HAP-1 (cell line): ENCODE measurements around the gene ATP2C2.

Experiments
- DNase-seq, 2 experiments: peaks; one replicate each; pipeline ENCODE4 v3.0.0-alpha.2; 2016 to 2020; ENCODE audit warnings: low spot score in 2 of 2
- H3K27me3 ChIP-seq: fragments of 250-450 bp; sonication (Bioruptor Pico); 2 replicates; pipeline ENCODE4 v1.5.1; 2020; ENCODE audit warnings: low read depth, mild to moderate bottlenecking, moderate library complexity
- H3K36me3 ChIP-seq: fragments of 250-450 bp; sonication (Bioruptor Pico); replicated peaks from 2 replicates; pipeline ENCODE4 v1.5.1; 2020; ENCODE audit warnings: mild to moderate bottlenecking
- H3K4me1 ChIP-seq: fragments of 250-450 bp; sonication (Bioruptor Pico); 2 replicates; pipeline ENCODE4 v1.5.1; 2020; ENCODE audit warnings: mild to moderate bottlenecking
- H3K4me3 ChIP-seq: fragments of 250-450 bp; sonication (Bioruptor Pico); 2 replicates; pipeline ENCODE4 v1.5.1; 2020; ENCODE audit warnings: mild to moderate bottlenecking, moderate library complexity
- H3K9me3 ChIP-seq: fragments of 250-450 bp; sonication (Bioruptor Pico); 2 replicates; pipeline ENCODE4 v1.5.1; 2020; ENCODE audit warnings: mild to moderate bottlenecking, moderate library complexity
- in situ Hi-C: fragments of 300-500 bp; cut with MboI; formaldehyde crosslinking; loops from 3 replicates; pipeline ENCODE4 v1.14.3; 2020; ENCODE audit warnings: low sequenced_read_pairs, inconsistent platforms, mixed read lengths

Gene ATP2C2

DNA sequence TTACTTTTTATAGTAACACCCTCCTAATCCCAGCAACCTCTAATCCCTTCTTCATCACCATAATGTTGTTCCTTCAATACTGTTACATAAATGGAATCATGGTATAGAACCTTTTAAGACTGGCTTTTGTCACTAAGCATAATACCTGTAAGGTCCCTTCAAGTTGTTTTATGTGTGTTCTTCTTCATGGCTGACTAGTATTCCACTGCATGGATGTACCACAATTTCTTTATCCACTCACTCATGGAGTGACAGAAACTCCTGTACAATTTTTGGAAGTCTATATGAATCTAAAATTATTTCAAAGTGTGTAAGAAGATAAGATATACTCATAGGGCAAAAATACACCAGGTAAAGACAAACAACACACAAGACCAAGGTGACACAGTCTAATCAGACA lies 99.4 kb downstream of the ATP2C2 start:
- H3K27me3 ChIP-seq, result no peaks in the 10 kb centered on the region
- H3K4me1 ChIP-seq, result no peaks in the 10 kb centered on the region
- in situ Hi-C loops, result no loop called here
- peaks cover 9% of the 10 kb centered on the region for H3K9me3 ChIP-seq
- DNase-seq, result no peak
- peaks cover 11% of the 10 kb centered on the region for H3K36me3 ChIP-seq
- no peak overlapping the region for H3K4me3 ChIP-seq

DNA sequence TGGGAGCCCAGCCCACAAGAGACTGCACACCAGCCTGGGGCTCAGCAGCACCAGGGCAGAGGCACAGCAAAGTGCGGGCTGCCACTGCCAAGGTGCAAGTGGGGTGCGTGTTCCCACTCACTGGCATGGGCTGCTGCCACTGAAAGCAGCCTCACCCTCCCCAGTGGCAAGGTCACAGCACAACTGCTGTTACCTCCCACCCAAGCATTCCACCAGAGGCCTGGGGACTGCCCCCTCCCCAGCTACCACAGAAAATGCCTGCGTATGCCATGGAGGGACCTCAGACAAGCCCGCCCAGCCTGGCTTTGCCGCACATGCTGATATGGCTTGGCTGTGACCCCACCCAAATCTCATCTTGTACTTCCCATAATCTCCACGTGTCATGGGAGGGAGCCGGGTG lies 103.0 kb downstream of the ATP2C2 start:
- no peak overlapping the region for H3K4me3 ChIP-seq
- DNase-seq, result no peak
- H3K4me1 ChIP-seq, result peaks cover 4% of the 10 kb centered on the region; the same call in 1 of the 2 replicates
- in situ Hi-C loops, result no loop called here
- H3K9me3 ChIP-seq, result peaks cover 11% of the 10 kb centered on the region
- H3K27me3 ChIP-seq, result no peaks in the 10 kb centered on the region
- H3K36me3 ChIP-seq, result peaks cover 11% of the 10 kb centered on the region

DNA sequence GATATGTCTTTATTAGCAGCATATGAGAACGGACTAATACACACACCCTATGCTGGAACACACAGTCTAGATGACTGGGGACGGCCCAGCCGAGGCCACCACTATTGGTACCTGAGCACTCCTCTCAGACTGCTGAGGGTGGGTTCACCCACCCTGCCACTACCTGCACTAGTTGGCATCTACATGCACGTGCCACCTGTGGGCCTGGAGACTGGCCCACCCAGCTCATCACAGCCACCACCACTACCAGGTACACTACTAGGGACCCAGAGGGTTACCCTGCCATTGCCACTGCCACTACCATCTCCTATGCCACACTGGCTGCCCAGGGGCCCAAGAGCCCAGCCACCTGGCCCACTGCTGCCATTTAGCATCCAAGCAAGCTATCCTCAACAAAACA lies 103.6 kb downstream of the ATP2C2 start:
- in situ Hi-C loops, result no loop called here
- Histone ChIP-seq H3K4me1 (peaks cover 4% of the 10 kb centered on the region; the same call in 1 of the 2 replicates), H3K4me3 (no peak overlapping the region), H3K9me3 (peaks cover 9% of the 10 kb centered on the region), H3K27me3 (no peaks in the 10 kb centered on the region), H3K36me3 (peaks cover 7% of the 10 kb centered on the region)
- DNase-seq, result no peak

- H3K4me1 ChIP-seq, result peaks cover 4% of the 10 kb centered on the region; the same call in 1 of the 2 replicates
- H3K27me3 ChIP-seq, result no peaks in the 10 kb centered on the region
- in situ Hi-C loops, result loop anchor here (5.0 kb wide), 1 partner anchor 188 kb away; no protein-coding TSS in a partner anchor
- no peak overlapping the region for H3K4me3 ChIP-seq
- DNase-seq, result no peak
- peaks cover 3% of the 10 kb centered on the region; the same call in 1 of the 2 replicates for H3K9me3 ChIP-seq
- no peaks in the 10 kb centered on the region; the same call in 1 of the 2 replicates for H3K36me3 ChIP-seq
Observed at GRCh38 chr16:84475643-84476240, 107.4 kb downstream of the ATP2C2 start.

GRCh38 chr16:84476401-84476800 lies 108.1 kb downstream of the ATP2C2 start:
- in situ Hi-C loops, result loop anchor here (5.0 kb wide), 1 partner anchor 189 kb away; no protein-coding TSS in a partner anchor
- no peaks in the 10 kb centered on the region; the same call in 1 of the 2 replicates for H3K36me3 ChIP-seq
- no peaks in the 10 kb centered on the region for H3K27me3 ChIP-seq
- peaks cover 4% of the 10 kb centered on the region; the same call in 1 of the 2 replicates for H3K4me1 ChIP-seq
- no peak for DNase-seq
- no peak overlapping the region for H3K4me3 ChIP-seq
- peaks cover 3% of the 10 kb centered on the region; the same call in 1 of the 2 replicates for H3K9me3 ChIP-seq

- in situ Hi-C loops, result loop anchor here (5.0 kb wide), 1 partner anchor 190 kb away; no protein-coding TSS in a partner anchor
- DNase-seq, result no peak
- H3K4me1 ChIP-seq, result peaks cover 4% of the 10 kb centered on the region; the same call in 1 of the 2 replicates
- no peaks in the 10 kb centered on the region; the same call in 1 of the 2 replicates for H3K36me3 ChIP-seq
- no peak overlapping the region for H3K4me3 ChIP-seq
- H3K27me3 ChIP-seq, result no peaks in the 10 kb centered on the region
- peaks cover 3% of the 10 kb centered on the region; the same call in 1 of the 2 replicates for H3K9me3 ChIP-seq
Observed at GRCh38 chr16:84477661-84478060, 109.3 kb downstream of the ATP2C2 start.

GRCh38 chr16:84478172-84478947 lies 110.0 kb downstream of the ATP2C2 start:
- Histone ChIP-seq H3K36me3 (no peaks in the 10 kb centered on the region; the same call in 1 of the 2 replicates), H3K9me3 (peaks cover 3% of the 10 kb centered on the region; the same call in 1 of the 2 replicates), H3K4me1 (peaks cover 4% of the 10 kb centered on the region; the same call in 1 of the 2 replicates), H3K27me3 (no peaks in the 10 kb centered on the region), H3K4me3 (no peak overlapping the region)
- no peak for DNase-seq
- in situ Hi-C loops, result loop anchor here (5.0 kb wide), 1 partner anchor 191 kb away; no protein-coding TSS in a partner anchor

GRCh38 chr16:84479716-84480450 lies 111.5 kb downstream of the ATP2C2 start:
- no peak for DNase-seq
- in situ Hi-C loops, result loop anchor here (5.0 to 10.0 kb wide), 3 partner anchors 193 to 515 kb away; partner anchors contain the start of gene NECAB2
- peaks cover under 1% of the 10 kb centered on the region; the same call in 1 of the 2 replicates for H3K9me3 ChIP-seq
- H3K4me1 ChIP-seq, result peaks cover 4% of the 10 kb centered on the region; the same call in 1 of the 2 replicates
- H3K36me3 ChIP-seq, result no peaks in the 10 kb centered on the region; the same call in 1 of the 2 replicates
- no peaks in the 10 kb centered on the region for H3K27me3 ChIP-seq
- H3K4me3 ChIP-seq, result no peak overlapping the region

GRCh38 chr16:84481051-84481735 lies 112.9 kb downstream of the ATP2C2 start:
- H3K36me3 ChIP-seq, result no peaks in the 10 kb centered on the region; the same call in 1 of the 2 replicates

GRCh38 chr16:84482001-84482891 lies 113.9 kb downstream of the ATP2C2 start:
- Histone ChIP-seq H3K36me3 (no peaks in the 10 kb centered on the region; the same call in 1 of the 2 replicates), H3K4me1 (no peaks in the 10 kb centered on the region), H3K27me3 (no peaks in the 10 kb centered on the region), H3K4me3 (no peak overlapping the region), H3K9me3 (no peaks in the 10 kb centered on the region)
- DNase-seq, result no peak
- in situ Hi-C loops, result loop anchor here (10.0 kb wide), 2 partner anchors 397 to 517 kb away; partner anchors contain the start of gene NECAB2

More at GRCh38 chr16:84481051-84481735, 112.9 kb downstream of the ATP2C2 start:
- H3K4me3 ChIP-seq, result no peak overlapping the region
- H3K27me3 ChIP-seq, result no peaks in the 10 kb centered on the region
- DNase-seq, result no peak
- in situ Hi-C loops, result loop anchor here (10.0 kb wide), 2 partner anchors 396 to 516 kb away; partner anchors contain the start of gene NECAB2
- no peaks in the 10 kb centered on the region for H3K9me3 ChIP-seq
- no peaks in the 10 kb centered on the region for H3K4me1 ChIP-seq

DNA sequence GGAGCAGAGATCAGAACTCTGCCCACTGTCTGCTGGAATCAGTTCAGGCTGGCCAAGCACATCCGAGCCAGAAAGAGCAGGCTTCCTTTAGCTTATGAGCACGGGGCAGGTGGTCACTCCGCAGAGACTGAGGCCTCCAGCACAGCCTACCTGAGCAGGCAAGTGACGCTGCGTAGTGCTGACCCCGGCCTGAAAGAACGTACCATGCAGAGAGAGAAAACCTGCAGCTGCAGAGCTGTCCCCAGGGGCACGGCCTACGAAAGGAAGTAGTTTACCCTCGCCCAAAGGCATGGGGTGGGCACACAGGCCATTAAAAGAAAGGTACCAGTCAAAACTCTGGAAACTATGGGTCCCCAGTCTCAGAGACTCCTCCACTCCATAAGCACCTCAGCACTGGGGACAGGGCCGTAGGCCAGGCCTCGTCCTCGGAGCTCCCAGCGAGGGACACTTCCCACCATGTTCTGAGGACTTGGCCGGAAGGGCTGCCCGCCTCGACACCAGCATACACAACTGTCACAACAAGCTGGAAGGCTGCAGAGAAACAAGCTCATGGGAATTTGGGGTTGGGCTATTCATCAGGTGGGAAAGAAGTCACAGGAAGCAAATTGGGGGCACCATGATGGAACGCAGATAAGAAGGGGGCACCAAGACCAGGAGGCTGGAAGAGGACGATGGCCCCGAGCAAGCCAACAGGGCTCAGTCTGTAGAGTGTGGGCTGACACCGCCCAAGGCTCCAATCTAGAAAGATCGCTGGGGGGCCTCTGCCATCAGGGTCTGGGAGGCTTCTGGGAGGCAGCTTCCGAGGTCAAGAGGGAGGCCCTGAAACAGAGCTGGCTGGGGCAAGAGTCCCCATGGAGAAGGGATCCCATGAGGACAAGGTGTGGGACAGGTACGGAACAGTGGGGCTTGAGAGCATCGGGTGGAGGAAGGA lies 114.9 kb downstream of the ATP2C2 start:
- Histone ChIP-seq H3K27me3 (no peaks in the 10 kb centered on the region), H3K4me3 (no peak overlapping the region), H3K4me1 (no peaks in the 10 kb centered on the region), H3K9me3 (no peaks in the 10 kb centered on the region), H3K36me3 (no peaks in the 10 kb centered on the region; the same call in 1 of the 2 replicates)
- in situ Hi-C loops, result loop anchor here (10.0 kb wide), 2 partner anchors 398 to 518 kb away; partner anchors contain the start of gene NECAB2
- no peak for DNase-seq
